NOMO-1 treated with dmso at 0.1 percent for 144 hours (cell line): ENCODE results near the gene ANO2.
"Not testable (repeated sequence)": the region's sequence is repeated elsewhere in the genome, so short reads cannot be mapped to it uniquely, and the experiment has no call there.

ENCODE experiments used
- DNase-seq: peaks from one replicate; lab custom pipeline; 2025; ENCODE audit not compliant: unreplicated experiment; lab: John Stamatoyannopoulos, UW

ANO2 gene

GRCh38 chr12:5557906-5558305 lies 387.2 kb downstream of the ANO2 start:
- no peak for DNase-seq

- no peak for DNase-seq
Measured at GRCh38 chr12:5556946-5557673, 387.9 kb downstream of the ANO2 start.

GRCh38 chr12:5556033-5556614 lies 388.9 kb downstream of the ANO2 start:
- no peak for DNase-seq

- DNase-seq = no peak
Measured at GRCh38 chr12:5554711-5555110, 390.3 kb downstream of the ANO2 start.

GRCh38 chr12:5549011-5549410 lies 396.0 kb downstream of the ANO2 start:
- DNase-seq = no peak

GRCh38 chr12:5548152-5548943 lies 396.7 kb downstream of the ANO2 start:
- DNase-seq = no peak

GRCh38 chr12:5546616-5547015 lies 398.4 kb downstream of the ANO2 start:
- no peak for DNase-seq

GRCh38 chr12:5537771-5538170 lies 407.3 kb downstream of the ANO2 start:
- no peak for DNase-seq

- not testable (repeated sequence) for DNase-seq
Measured at GRCh38 chr12:5537026-5537615, 407.9 kb downstream of the ANO2 start.

- no peak for DNase-seq
Measured at GRCh38 chr12:5535541-5535940, 409.5 kb downstream of the ANO2 start.

- DNase-seq = no peak
Measured at GRCh38 chr12:5534426-5535199, 410.4 kb downstream of the ANO2 start.

GRCh38 chr12:5533368-5533767 lies 411.7 kb downstream of the ANO2 start:
- DNase-seq = no peak

- DNase-seq = no peak
Measured at GRCh38 chr12:5525783-5526367, 419.2 kb downstream of the ANO2 start.

- no peak for DNase-seq
Measured at GRCh38 chr12:5524769-5525436, 420.2 kb downstream of the ANO2 start.

- no peak for DNase-seq
Measured at GRCh38 chr12:5524116-5524768, 420.8 kb downstream of the ANO2 start.

GRCh38 chr12:5523396-5524115 lies 421.5 kb downstream of the ANO2 start:
- no peak for DNase-seq

GRCh38 chr12:5522432-5523335 lies 422.4 kb downstream of the ANO2 start:
- no peak for DNase-seq
